Endothelial cell of hepatic sinusoid (primary cell): ENCODE data around the gene RAB5IF.
"Not testable (repeated sequence)": the region's sequence is repeated elsewhere in the genome, so short reads cannot be mapped to it uniquely, and the experiment has no call there.

Source experiments
- in situ Hi-C: cut with HindIII; loops from 2 replicates; pipeline ENCODE4 v1.10.0; 2017; ENCODE audit warnings: low sequenced_read_pairs

The RAB5IF gene

GRCh38 chr20:36605399-36606157 lies at the start of gene RAB5IF:
TSS of gene RAB5IF (plus strand) at chr20:36605779. CDS start at chr20:36605952, 173 bp downstream.
- in situ Hi-C loops: no loop called here

GRCh38 chr20:36562724-36563123 lies 42.9 kb upstream of the RAB5IF start:
- in situ Hi-C loops: no loop called here

- in situ Hi-C loops: no loop called here
Observed at GRCh38 chr20:36563374-36563773, 42.2 kb upstream of the RAB5IF start.

- in situ Hi-C loops: not testable (repeated sequence)
Observed at GRCh38 chr20:36564078-36564725, 41.4 kb upstream of the RAB5IF start.

- in situ Hi-C loops: not testable (repeated sequence)
Observed at GRCh38 chr20:36564726-36565121, 40.9 kb upstream of the RAB5IF start.

- in situ Hi-C loops: no loop called here
Observed at GRCh38 chr20:36565520-36565919, 40.1 kb upstream of the RAB5IF start.

GRCh38 chr20:36569847-36570429 lies 35.6 kb upstream of the RAB5IF start:
- in situ Hi-C loops: no loop called here

GRCh38 chr20:36571564-36572504 lies 33.7 kb upstream of the RAB5IF start:
- in situ Hi-C loops: no loop called here

- in situ Hi-C loops: no loop called here
Observed at GRCh38 chr20:36572701-36573102, 32.9 kb upstream of the RAB5IF start.

- in situ Hi-C loops: no loop called here
Observed at GRCh38 chr20:36573103-36573797, 32.3 kb upstream of the RAB5IF start, which contains the start of gene TGIF2. TSS of gene TGIF2 (plus strand) at chr20:36573597. CDS start at chr20:36578775, 5,178 bp downstream.

- in situ Hi-C loops: no loop called here
Observed at GRCh38 chr20:36573798-36574365, 31.7 kb upstream of the RAB5IF start.

- in situ Hi-C loops: no loop called here
Observed at GRCh38 chr20:36574366-36575135, 31.0 kb upstream of the RAB5IF start.

- in situ Hi-C loops: no loop called here
Observed at GRCh38 chr20:36576081-36576445, 29.5 kb upstream of the RAB5IF start.

GRCh38 chr20:36578356-36579041 lies 27.1 kb upstream of the RAB5IF start:
- in situ Hi-C loops: no loop called here

- in situ Hi-C loops: no loop called here
Observed at GRCh38 chr20:36579996-36580545, 25.5 kb upstream of the RAB5IF start.

GRCh38 chr20:36582322-36582721 lies 23.3 kb upstream of the RAB5IF start:
- in situ Hi-C loops: no loop called here

- in situ Hi-C loops: no loop called here
Observed at GRCh38 chr20:36582821-36583220, 22.8 kb upstream of the RAB5IF start.

- in situ Hi-C loops: no loop called here
Observed at GRCh38 chr20:36584018-36584481, 21.5 kb upstream of the RAB5IF start.
